ENCODE data around the gene OR10A4.
A peak's percentile ranks its signal among the peaks of the same experiment; 100 is the strongest.
"Not testable (repeated sequence)": the region's sequence is repeated elsewhere in the genome, so short reads cannot be mapped to it uniquely, and the experiment has no call there.

OR10A4 gene

DNA sequence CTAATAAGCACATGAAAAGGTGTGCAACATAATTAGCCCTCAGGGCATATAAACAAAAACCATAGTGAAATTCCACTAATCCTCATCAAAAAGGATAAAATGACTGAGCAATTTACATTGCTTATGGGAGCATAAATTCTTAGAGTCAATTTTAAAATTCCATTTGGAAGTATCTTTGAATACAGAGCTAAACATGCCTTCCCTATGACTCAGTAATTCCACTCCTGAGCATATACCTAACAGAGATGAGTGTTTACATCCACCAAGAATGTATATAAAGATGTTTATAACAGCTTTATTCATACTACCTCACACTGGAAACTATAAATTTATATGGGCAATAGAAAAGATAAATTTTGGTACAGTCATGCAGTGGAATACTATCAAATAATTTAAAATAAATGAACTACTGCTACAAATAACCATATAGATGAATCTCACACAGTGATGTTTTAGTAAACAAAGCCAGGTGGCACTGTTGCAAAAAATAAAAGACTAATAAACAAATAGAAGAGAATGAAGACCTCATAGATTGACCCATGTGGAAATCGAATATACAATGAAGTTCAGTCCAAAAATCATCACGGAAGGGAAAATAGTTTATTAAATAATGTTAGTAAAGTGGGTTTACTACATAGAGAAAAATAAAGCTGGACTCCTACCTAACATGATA, 24.0 kb downstream of the OR10A4 start:
- DNase-seq: no peak

DNA sequence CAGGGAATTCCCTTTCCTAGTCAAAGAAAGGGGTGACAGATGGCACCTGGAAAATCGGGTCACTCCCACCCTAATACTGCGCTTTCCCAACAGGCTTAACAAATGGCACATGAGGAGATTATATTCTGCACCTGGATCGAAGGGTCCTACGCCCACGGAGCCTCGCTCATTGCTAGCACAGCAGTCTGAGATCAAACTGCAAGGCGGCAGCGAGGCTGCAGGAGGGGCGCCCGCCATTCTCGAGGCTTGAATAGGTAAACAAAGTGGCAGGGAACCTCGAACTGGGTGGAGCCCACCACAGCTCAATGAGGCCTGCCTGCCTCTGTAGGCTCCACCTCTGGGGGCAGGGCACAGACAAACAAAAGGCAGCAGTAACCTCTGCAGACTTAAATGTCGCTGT, 28.4 kb downstream of the OR10A4 start:
- not testable (repeated sequence) for DNase-seq

DNA sequence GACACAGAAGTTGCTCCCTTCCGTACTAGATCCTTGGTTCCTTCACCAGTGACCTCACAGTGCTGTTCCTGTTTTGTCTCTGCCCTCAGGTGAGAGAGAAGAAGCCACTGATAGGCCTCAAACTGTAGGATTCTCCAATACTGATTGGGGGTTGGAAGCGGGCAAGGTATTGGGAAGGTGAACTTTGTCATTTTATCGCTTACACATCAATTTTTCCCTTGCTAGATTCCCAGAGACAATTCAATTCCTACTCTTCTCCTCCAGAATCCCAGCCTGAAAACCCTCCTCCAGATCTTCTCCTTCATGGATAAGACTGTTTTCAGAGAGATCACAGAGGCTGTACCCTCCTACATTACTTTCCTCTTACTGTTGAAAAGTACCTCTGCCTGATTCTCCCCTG, 35.0 kb downstream of the OR10A4 start:
- DNase-seq: no peak

DNA sequence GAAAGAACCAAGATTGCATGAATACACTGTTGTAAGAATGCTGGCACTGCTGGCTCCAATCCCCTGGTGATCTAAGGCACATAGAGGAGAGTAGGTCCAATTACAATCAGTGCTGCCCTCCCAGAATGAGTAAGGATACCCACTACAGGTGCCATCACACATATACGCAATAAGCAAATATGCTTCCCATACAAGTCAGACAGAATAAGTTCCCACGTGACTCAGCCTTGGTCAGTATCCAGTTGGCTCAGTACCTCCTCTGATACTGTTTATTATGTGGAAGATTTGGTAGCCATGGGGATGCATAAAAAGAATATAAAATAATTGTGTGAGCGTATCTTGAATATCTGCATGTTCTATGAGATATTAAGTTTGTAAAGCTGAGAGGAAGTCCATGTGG, 35.5 kb downstream of the OR10A4 start:
- DNase-seq: no peak

DNA sequence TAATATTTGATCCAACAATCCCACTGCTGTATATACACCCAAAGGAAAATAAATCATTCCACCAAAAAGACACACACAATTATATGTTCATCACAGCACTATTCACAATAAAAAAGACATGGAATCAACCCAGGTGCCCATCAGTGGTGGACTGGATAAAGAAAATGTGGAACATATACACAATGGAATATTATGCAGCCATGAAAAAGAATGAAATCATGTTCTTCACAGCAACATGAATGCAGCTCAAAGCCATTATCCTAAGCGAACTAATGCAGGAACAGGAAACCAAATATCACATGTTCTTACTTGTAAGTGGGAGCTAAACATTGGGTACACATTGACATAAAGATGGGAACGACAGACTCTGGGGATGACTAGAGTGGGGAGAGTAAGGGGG, 43.3 kb downstream of the OR10A4 start:
- no peak for DNase-seq

DNA sequence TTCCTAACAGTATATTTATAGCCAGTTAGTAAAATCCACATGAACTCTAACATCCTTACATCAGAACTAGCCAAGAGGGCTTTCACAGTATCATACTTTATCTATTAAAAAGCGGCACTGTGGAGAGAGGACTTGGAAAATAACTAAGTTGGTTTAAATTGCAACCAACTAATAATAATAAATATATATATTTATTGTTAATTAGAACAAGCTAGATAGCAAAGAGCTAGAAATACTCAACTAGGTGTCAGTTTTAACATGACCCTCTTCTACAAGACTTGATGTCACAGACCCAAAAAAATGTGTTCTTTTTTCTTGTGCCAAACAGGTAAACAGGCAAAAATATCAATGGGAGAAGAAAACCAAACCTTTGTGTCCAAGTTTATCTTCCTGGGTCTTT, 44.3 kb downstream of the OR10A4 start, which contains the start of gene OR2D3:
OR2D3 (plus strand) TSS at position 301 of the 400 bp plus-strand sequence; CDS start at position 301, 0 bp downstream.
- no peak for DNase-seq

DNA sequence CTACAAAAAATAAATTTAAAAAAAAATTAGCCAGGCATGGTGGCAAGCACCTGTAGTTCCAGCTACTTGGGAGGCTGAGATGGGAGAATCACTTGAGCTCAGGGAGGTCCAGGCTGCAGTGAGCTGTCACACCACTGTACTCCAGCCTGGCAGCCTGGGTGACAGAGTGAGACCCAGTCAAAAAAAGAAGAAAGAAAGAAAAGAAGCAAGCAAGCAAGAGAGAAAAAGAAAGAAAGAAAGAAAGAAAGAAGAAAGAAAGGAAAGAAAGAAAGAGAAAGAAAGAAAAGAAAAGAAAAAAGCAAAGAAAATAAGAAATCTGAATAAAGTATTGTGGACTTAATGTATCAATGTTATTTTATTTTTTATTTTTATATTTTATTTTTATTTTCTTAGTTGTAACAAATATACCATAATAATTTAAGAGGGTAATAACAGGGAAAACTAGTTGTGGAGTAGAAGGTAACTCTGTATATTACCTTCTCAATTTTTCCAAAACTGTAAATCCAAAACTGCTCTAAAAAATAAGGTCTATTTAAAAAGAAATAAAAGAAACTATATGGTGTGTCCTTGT, 48.7 kb downstream of the OR10A4 start:
- DNase-seq: no peak

DNA sequence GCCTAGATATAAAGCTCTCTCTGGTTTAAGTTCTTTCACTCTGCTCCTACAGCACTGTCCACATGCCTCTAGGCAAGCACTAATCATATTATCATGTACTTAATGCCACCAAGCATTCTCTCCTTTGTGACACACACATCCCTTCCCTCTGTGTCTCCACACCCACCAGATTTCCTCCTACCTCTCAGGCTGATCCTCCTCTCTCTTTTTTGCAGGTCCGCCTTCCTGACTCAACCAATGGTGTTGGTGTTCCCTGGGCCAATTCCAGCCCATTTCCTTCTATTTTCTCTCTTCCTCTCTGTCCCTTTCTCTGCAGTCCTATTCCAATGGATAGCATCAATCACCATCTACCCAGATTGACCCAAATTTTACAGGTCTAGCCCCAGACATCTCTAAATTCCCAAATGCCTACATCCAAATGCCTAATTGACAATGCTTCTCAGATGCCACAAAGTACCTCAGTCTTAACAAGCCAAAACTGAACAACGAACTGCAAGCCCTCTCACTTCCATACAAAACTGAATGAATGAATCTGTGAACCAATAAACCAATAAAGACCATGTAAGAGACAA, 49.3 kb downstream of the OR10A4 start:
- DNase-seq: no peak

DNA sequence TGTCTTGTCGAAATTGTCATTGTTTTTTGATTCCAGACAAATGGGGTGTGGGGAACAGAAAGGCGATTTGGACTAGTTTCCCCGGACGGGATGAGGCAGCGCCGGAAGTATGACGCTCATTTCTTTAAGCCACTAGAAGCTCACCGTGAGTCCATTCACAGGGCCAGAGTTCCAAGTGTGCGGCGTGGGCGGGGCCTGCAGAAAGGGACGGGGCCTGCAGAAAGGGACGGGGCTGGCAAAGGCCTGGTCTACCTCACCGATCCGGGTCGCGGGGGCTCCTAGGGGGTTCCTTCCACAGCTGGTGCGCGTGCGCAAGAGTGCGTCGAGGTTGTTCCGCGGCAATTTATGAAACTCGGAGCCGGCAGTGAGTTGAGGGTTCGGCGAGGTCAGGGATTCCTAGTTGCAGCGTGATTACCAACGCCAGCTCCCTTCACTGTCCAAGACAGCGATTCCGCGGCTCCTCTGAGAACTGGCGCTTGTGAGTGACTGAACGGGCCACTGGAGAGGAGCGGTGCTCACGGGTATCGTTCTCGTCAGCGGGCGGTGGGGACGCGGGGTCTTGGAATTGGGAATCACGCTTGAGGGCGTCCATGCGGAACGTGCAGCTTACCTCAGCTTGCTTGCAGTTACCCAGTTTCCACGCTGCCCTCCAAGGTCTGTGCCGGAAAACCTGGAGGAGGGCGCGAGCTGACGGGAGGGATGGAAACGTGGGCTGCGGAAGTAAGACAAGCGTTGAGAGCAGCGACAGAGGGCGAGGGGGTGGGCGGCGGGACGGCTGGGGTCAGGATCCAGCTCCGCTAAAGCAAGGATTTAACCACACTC, 50.0 kb downstream of the OR10A4 start, which contains the start of gene ZNF215:
ZNF215 (plus strand) TSS at position 219 of the 822 bp plus-strand sequence. CDS start 5,847 bp downstream, outside the sequence.
- DNase-seq: no peak

DNA sequence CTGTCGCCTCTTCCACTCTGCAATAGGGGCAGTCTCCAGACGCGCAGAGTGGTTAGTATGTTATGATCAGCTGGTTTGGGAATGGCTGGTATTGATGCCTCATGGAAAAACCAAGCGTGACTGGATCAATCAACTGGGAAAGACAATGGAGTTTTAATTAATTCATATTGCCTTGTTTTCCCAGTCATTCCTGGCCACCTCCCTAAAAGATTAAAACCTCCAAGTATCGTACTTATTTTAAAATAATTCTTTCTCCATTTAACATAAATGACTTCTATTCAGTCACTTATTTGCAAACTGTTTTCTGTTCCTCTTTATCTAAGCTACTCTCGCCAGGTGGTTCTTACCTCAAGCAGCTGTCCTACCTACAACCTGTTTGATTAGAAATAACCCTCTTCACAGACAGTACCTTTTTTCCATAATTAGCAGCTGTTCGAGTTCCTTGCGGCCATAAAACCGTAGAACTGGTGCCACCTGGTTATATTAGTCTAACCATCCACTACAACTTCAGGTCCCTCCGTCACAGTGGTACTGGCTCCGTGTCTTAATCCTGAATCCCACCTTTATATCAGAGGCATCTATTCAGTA, 50.7 kb downstream of the OR10A4 start:
- peak; percentile 6 for DNase-seq

Measured in NCI-H187 treated with DMSO at 0.1 percent for 48 hours (cell line).